Measurements from ENCODE around the gene EWSR1.
"Not testable (repeated sequence)": the region's sequence is repeated elsewhere in the genome, so short reads cannot be mapped to it uniquely, and the experiment has no call there.

The EWSR1 gene

GRCh38 chr22:29247891-29248290 lies 20.2 kb upstream of the EWSR1 start:
- not testable (repeated sequence) for DNase-seq

DNA sequence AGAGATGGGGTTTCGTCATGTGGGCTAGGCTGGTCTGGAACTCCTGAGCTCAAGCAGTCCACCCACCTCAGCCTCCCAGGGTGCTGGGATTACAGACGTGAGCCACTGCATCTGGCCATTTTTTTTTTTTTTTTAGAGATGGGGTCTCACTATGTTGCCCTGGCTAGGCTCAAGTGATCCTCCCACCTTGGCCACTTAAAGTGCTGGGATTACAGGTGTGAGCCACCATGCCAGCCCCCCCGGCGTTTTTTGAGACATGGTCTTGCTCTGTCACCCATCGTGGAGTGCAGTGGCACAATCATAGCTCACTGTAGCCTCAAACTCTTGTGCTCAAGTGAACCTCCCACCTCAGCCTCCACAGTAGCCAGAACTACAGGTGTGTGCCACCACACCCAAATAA lies 16.8 kb upstream of the EWSR1 start:
- no peak for DNase-seq

DNA sequence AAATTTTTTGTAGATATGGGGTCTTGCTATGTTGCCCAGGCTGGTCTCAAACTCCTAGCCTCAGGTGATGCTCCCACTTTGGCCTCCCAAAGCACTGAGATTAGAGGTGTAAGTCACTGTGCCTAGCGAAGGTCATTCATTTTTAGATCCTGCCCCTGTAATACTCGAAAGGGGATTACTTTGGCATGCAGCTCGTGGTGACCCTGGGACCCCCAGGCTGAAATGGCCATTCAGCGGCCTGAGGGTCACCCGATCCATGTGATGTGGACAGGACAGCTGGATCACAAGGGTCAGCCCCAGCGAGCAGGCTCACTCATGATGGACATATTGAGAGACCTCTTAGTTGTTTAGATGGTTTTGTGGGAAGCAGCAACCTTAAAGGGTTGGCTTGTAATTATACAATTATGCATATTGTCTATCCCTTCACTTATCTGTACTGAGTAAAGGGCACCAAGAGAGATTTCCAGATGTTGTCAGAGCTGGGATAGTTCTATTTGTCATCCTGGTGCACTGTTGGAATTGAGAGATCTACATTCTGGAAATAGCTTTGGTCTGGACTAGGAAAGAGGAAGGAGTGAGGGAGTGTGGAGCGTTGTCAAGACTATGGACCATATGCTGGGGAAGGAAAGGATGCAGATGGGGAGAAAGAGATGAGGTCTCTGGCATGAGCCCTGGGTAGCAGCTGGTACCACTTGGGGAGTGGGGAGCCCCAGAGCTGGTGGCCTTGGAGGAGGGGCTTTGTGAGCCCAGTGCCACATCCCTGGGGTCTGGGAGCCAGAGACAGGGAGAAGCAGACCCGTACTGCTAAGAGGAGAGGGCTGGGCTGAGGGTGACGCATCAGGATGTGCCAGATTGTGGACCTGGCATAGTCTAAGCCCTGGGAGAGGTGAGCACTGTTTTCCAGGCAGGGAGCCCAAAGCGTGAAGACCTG lies 15.8 kb upstream of the EWSR1 start:
- DNase-seq, result peak; percentile 41

GRCh38 chr22:29253561-29254285 lies 14.3 kb upstream of the EWSR1 start:
- DNase-seq, result no peak

GRCh38 chr22:29254286-29254660 lies 13.8 kb upstream of the EWSR1 start:
- no peak for DNase-seq

- no peak for DNase-seq
These were observed 12.9 kb upstream of the EWSR1 start for GRCh38 chr22:29255064-29255621.

GRCh38 chr22:29256606-29257325 lies 11.3 kb upstream of the EWSR1 start:
- DNase-seq, result no peak

DNA sequence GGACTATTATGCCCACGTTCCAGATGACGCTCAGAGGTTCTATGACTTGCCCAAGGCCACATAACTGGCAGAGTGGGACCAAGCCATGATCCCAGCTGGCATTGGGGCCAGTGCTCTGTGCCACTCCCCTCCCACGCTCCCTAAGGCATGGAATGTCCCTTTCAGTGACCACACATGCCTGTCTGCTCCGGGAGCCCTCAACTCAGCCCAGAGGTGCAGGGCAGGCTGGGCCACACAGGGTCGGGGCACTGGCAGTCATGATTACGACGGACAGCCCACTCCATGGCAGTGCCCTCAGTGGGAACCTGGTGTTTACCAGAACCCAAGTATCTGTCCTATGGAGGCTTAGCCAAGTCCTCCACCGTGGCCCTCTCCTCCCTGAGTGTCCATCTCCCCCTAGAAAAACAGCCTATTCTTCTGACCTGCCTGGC lies 10.3 kb upstream of the EWSR1 start:
- no peak for DNase-seq

GRCh38 chr22:29258407-29259252 lies 9.4 kb upstream of the EWSR1 start:
- no peak for DNase-seq

DNA sequence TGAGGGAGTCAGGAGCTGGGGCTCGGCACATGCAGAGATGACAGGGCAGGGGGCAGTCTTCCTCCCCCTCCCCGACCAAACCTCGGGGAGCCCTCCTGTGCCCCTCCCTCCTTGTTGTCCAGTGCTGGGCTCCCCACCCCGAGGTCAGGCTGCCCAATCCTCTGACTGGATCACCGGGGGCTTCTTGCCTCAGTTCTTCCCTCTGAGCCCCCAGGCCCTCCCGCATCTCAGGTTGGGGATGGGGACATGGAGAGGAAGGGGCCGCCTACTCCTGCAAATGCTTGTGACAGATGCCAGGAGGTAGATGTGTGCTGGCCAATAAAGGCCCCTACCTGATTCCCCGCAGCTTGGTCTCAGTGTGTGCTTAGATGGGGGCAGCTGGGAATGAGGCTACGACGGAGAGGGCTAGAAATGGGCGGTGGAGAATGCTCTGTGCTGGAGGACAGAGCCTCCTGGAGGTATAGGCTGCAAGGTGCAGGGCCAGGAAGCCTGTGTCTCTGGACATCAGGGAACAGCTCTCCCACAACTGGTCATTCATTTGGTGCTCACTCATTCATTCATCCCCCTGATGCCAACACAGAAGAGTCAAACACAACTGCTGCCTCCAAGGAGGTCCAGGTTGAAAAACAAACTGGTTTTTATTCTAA lies 8.7 kb upstream of the EWSR1 start:
- no peak for DNase-seq

- no peak for DNase-seq
These were observed 8.0 kb upstream of the EWSR1 start for GRCh38 chr22:29260031-29260560.

GRCh38 chr22:29260601-29261315 lies 7.3 kb upstream of the EWSR1 start:
- DNase-seq, result peak; percentile 46

DNA sequence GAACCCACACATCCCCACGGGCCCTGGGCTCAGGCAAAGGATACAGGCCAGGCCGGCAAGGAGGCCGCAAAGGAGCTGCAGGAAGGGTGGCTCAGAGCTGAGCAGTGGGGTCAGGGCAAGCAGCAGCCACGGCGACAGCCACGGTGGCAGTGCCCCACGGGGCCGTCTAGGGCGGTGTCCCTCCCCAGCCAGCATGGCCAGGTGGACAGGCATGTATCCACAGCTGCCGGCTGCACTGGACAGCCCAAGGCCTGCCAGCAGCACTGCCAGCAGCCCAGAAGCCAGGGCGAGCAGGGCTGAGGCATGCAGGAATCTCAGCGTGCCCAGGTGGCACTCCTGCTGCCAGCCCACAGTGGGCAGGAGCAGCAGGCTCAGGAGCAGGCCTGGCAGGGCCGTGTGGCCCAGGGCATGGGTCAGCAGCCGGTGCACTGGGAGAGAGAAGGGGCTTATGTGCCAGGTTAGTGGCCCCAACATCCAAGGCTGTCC lies 4.2 kb upstream of the EWSR1 start:
- DNase-seq, result no peak

GRCh38 chr22:29265305-29265704 lies 2.8 kb upstream of the EWSR1 start:
- DNase-seq, result no peak

DNA sequence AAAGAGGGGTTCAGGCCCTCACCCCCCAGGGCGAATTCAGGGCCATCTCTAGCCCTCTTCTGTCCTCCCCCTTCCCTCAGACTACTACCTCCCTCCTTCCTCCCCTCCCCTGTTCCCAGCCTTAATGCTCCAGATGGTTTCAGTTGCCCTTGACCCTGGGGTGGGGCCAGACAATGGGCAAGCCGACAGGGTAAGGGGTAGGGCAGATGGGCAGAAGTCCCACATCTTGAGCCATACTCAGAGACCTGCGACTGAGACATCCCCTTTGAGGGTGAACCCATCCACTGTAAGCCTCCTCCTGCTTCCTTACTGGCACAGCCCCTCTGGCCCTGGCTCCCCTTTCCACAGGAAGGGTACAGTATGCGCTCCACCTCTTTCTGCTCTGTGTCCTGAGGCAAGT lies 2.1 kb upstream of the EWSR1 start:
- no peak for DNase-seq

- DNase-seq, result no peak
These were observed 1.3 kb upstream of the EWSR1 start for GRCh38 chr22:29266564-29267461.

- no peak for DNase-seq
These were observed 608 bp upstream of the EWSR1 start for GRCh38 chr22:29267462-29267857.

GRCh38 chr22:29268511-29269229 lies 602 bp downstream of the EWSR1 start:
- peak; percentile 82 for DNase-seq

GRCh38 chr22:29269230-29269604 lies 1.1 kb downstream of the EWSR1 start:
- no peak for DNase-seq
